K562 (cell line): ENCODE measurements around the gene C10orf71. TPM values are rescaled to one million over a fixed set of nuclear protein-coding genes. Genes with fewer than 3 reads are reported as not detected.

ENCODE experiments used
- AFF1 ChIP-seq, 2 experiments: fragments of 450-650 bp; IDR thresholded peaks; 2 replicates each; pipeline ENCODE4 v1.6.1; 2018; ENCODE audit warnings: mild to moderate bottlenecking in 2 of 2, low read depth in 1 of 2; ENCODE audit not compliant: partially characterized antibody in 2 of 2
- CBFB ChIP-seq: sonication (generic); formaldehyde crosslinking; IDR thresholded peaks from 2 replicates; pipeline ENCODE4 v1.4.0; 2020; ENCODE audit warnings: mild to moderate bottlenecking, missing genetic modification reagents
- CREB1 ChIP-seq, 2 experiments: sonication (generic) in 1 of 2; formaldehyde crosslinking in 1 of 2; IDR thresholded peaks; 2 replicates each; pipeline versions ENCODE4 v1.6.1 to v1.8.0; 2012 to 2022; ENCODE audit warnings: inconsistent platforms in 1 of 2, mild to moderate bottlenecking in 1 of 2, missing genetic modification reagents in 1 of 2, moderate library complexity in 1 of 2
- ERF ChIP-seq: fragments of 450-650 bp; formaldehyde crosslinking; IDR thresholded peaks from 2 replicates; pipeline ENCODE4 v1.4.0; 2020; ENCODE audit warnings: mild to moderate bottlenecking, mixed read lengths
- KDM2B ChIP-seq: fragments of 250-450 bp; sonication (Bioruptor Pico); IDR thresholded peaks from 2 replicates; pipeline ENCODE4 v1.8.0; 2021; ENCODE audit warnings: mild to moderate bottlenecking, moderate library complexity
- LCOR ChIP-seq: sonication (generic); formaldehyde crosslinking; IDR thresholded peaks from 2 replicates; pipeline ENCODE4 v1.8.0; 2022; ENCODE audit warnings: mild to moderate bottlenecking, missing genetic modification reagents
- MED1 ChIP-seq: sonication (generic); formaldehyde crosslinking; IDR thresholded peaks from 2 replicates; pipeline ENCODE4 v1.8.1; 2023; ENCODE audit warnings: missing genetic modification reagents, borderline replicate concordance
- PPARD ChIP-seq: fragments of 250-450 bp; sonication (Bioruptor Pico); IDR thresholded peaks from 2 replicates; pipeline ENCODE4 v1.8.0; 2022; ENCODE audit warnings: inconsistent platforms, mild to moderate bottlenecking, moderate library complexity
- PRPF4 ChIP-seq: fragments of 200-400 bp; formaldehyde crosslinking; IDR thresholded peaks from one replicate; pipeline ENCODE4 v1.6.1; 2017; ENCODE audit warnings: low read length, low read depth, mild to moderate bottlenecking; ENCODE audit not compliant: insufficient read depth, poor library complexity, severe bottlenecking
- RBM14 ChIP-seq: fragments of 200-400 bp; formaldehyde crosslinking; IDR thresholded peaks from 2 replicates; pipeline ENCODE4 v1.6.1; 2018; ENCODE audit warnings: low read depth, mild to moderate bottlenecking, low read length, moderate library complexity, borderline replicate concordance; ENCODE audit not compliant: insufficient read depth
- TAF15 ChIP-seq: fragments of 200-400 bp; formaldehyde crosslinking; IDR thresholded peaks from 2 replicates; pipeline ENCODE4 v1.6.1; 2017; ENCODE audit warnings: mild to moderate bottlenecking, low read depth, low read length, moderate library complexity
- TARDBP ChIP-seq: fragments of 450-650 bp; IDR thresholded peaks from 2 replicates; pipeline ENCODE4 v1.6.1; 2016
- TSHZ1 ChIP-seq: fragments of 250-450 bp; sonication (Bioruptor Pico); IDR thresholded peaks from 2 replicates; pipeline ENCODE4 v1.4.0; 2020; ENCODE audit warnings: mild to moderate bottlenecking, moderate library complexity
- XRCC4 ChIP-seq: IDR thresholded peaks from one replicate; pipeline ENCODE4 v1.6.1; 2011; ENCODE audit not compliant: insufficient read depth, insufficient read length; ENCODE audit errors: extremely low read depth
- ZNF551 ChIP-seq: fragments of 250-450 bp; sonication (Bioruptor Pico); IDR thresholded peaks from 2 replicates; pipeline ENCODE4 v1.5.0; 2021; ENCODE audit warnings: mild to moderate bottlenecking, moderate library complexity
- polyA plus RNA-seq, 8 experiments: library from polyadenylated mRNA; depleted of rRNA in 4 of 8; stranded (reverse) in 5 of 8; unstranded in 3 of 8; fragments of >200 nt; fragmentation: Nextera tagmentation in 2 of 8; fragmentation: Illumina TruSeq in 1 of 8; extraction: Ambion mirVana in 2 of 8; extraction: Trizol in 1 of 8; gene quantifications; 2 replicates each; pipeline versions ENCODE4 v1.2.1 to v1.2.3, GENCODE V29; 2011 to 2014; ENCODE audit warnings: inconsistent platforms in 1 of 8, missing spikeins in 1 of 8
- total RNA-seq, 7 experiments: library from RNA; depleted of rRNA in 6 of 7; stranded (reverse); fragments of >200 nt in 6 of 7; fragmentation: Illumina TruSeq in 2 of 7; extraction: Trizol in 2 of 7; gene quantifications; 2 replicates each; pipeline versions ENCODE4 v1.2.1 to v1.2.3, GENCODE V29; 2011 to 2021; ENCODE audit warnings: low replicate concordance in 1 of 7
- TF ChIP-seq, protein P1 (sequence below): fragments of 200-800 bp; sonication (Bioruptor generic); IDR thresholded peaks from 2 replicates; pipeline ENCODE4 v1.6.1; 2016; ENCODE audit warnings: missing genetic modification characterization, missing compliant biosample characterization

The C10orf71 gene
- total and polyA plus RNA-seq, 9 of the 15 experiments (the other 6 are each of a cell fraction or from before 2014, with no cell fraction given), result 0.06 to 4.5 (median 1.3) TPM

DNA sequence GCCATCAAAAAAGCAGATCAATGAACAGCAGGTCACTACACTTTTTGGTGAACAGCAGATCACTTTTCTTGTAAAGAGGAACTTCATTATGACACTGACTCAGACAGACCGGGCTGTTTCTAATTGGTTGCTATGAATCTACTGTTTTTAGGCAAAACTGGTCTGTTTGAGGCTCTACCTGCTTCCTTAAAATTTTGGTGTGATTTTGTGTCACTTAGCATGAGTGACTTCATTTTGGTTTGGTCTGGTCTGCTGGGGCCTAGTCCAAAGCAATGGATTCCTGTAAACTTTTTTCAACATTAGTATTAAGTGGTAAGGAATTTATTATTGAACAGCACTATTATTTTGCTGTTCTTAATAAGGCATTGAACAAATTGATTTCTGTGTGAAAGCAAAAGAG is 41.8 kb upstream of the C10orf71 start (continued):
- TF ChIP-seq AFF1 (IDR thresholded peaks at IDR 0.05; ENCODE audit: low read depth in 1 of 2, partially characterized antibody in 2 of 2), result no peak
- no peak for TF ChIP-seq CREB1 (IDR thresholded peaks at IDR 0.05)
- TF ChIP-seq CREB1 (CRISPR knock-in tag; IDR thresholded peaks at IDR 0.05), result no peak
- TF ChIP-seq CBFB, result no peak
- TF ChIP-seq TAF15, result no peak
- no peak for TF ChIP-seq ZNF551 (CRISPR knock-in tag)
- TF ChIP-seq ERF, result peak; percentile 76; the same call in 1 of the 2 replicates
- TF ChIP-seq MED1, result no peak
- TF ChIP-seq PPARD (CRISPR knock-in tag), result no peak
- no peak for TF ChIP-seq PRPF4
- TF ChIP-seq RBM14, result no peak
- no peak for TF ChIP-seq TARDBP
- no peak for TF ChIP-seq XRCC4
- TF ChIP-seq, protein P1, sequence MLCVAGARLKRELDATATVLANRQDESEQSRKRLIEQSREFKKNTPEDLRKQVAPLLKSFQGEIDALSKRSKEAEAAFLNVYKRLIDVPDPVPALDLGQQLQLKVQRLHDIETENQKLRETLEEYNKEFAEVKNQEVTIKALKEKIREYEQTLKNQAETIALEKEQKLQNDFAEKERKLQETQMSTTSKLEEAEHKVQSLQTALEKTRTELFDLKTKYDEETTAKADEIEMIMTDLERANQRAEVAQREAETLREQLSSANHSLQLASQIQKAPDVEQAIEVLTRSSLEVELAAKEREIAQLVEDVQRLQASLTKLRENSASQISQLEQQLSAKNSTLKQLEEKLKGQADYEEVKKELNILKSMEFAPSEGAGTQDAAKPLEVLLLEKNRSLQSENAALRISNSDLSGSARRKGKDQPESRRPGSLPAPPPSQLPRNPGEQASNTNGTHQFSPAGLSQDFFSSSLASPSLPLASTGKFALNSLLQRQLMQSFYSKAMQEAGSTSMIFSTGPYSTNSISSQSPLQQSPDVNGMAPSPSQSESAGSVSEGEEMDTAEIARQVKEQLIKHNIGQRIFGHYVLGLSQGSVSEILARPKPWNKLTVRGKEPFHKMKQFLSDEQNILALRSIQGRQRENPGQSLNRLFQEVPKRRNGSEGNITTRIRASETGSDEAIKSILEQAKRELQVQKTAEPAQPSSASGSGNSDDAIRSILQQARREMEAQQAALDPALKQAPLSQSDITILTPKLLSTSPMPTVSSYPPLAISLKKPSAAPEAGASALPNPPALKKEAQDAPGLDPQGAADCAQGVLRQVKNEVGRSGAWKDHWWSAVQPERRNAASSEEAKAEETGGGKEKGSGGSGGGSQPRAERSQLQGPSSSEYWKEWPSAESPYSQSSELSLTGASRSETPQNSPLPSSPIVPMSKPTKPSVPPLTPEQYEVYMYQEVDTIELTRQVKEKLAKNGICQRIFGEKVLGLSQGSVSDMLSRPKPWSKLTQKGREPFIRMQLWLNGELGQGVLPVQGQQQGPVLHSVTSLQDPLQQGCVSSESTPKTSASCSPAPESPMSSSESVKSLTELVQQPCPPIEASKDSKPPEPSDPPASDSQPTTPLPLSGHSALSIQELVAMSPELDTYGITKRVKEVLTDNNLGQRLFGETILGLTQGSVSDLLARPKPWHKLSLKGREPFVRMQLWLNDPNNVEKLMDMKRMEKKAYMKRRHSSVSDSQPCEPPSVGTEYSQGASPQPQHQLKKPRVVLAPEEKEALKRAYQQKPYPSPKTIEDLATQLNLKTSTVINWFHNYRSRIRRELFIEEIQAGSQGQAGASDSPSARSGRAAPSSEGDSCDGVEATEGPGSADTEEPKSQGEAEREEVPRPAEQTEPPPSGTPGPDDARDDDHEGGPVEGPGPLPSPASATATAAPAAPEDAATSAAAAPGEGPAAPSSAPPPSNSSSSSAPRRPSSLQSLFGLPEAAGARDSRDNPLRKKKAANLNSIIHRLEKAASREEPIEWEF, result 0 out of 2 replicates have a peak, but pooled peaks have one; percentile 34
- TF ChIP-seq LCOR, result no peak
- no peak for TF ChIP-seq KDM2B
- TF ChIP-seq TSHZ1 (CRISPR knock-in tag), result no peak; the same call in 1 of the 2 replicates
